Fibroblast of villous mesenchyme (primary cell): ENCODE data around the gene HNRNPA1. TPM values are rescaled to one million over a fixed set of nuclear protein-coding genes. Genes with fewer than 3 reads are reported as not detected.
"Not testable (repeated sequence)": the region's sequence is repeated elsewhere in the genome, so short reads cannot be mapped to it uniquely, and the experiment has no call there.

ENCODE experiments used
- DNase-seq: peaks from one replicate; pipeline ENCODE4 v3.0.0-alpha.2; 2010; ENCODE audit warnings: low read depth
- H3K4me3 ChIP-seq: 2 replicates; pipeline ENCODE4 v1.5.1; 2011; ENCODE audit warnings: low read depth, mild to moderate bottlenecking, low read length
- total RNA-seq: library from RNA; depleted of rRNA; stranded (reverse); fragments of >200 nt; gene quantifications from 2 replicates; pipeline ENCODE4 v1.2.3, GENCODE V29; 2012
- TF ChIP-seq, protein P1 (sequence below): IDR thresholded peaks from 2 replicates; pipeline ENCODE4 v1.5.1; 2012; ENCODE audit warnings: low read depth, mild to moderate bottlenecking, low read length; ENCODE audit not compliant: insufficient read depth

HNRNPA1 gene
- total RNA-seq = 242 and 251 TPM in 2 replicates

GRCh38 chr12:54280468-54281260 lies at the start of gene HNRNPA1:
Gene HNRNPA1 (plus strand): TSS chr12:54280726. CDS start chr12:54280808, 82 bp downstream.
- peak within 1 kb of the TSS; percentile 99 for H3K4me3 ChIP-seq
- DNase-seq = peak; percentile 100
- TF ChIP-seq, protein P1, sequence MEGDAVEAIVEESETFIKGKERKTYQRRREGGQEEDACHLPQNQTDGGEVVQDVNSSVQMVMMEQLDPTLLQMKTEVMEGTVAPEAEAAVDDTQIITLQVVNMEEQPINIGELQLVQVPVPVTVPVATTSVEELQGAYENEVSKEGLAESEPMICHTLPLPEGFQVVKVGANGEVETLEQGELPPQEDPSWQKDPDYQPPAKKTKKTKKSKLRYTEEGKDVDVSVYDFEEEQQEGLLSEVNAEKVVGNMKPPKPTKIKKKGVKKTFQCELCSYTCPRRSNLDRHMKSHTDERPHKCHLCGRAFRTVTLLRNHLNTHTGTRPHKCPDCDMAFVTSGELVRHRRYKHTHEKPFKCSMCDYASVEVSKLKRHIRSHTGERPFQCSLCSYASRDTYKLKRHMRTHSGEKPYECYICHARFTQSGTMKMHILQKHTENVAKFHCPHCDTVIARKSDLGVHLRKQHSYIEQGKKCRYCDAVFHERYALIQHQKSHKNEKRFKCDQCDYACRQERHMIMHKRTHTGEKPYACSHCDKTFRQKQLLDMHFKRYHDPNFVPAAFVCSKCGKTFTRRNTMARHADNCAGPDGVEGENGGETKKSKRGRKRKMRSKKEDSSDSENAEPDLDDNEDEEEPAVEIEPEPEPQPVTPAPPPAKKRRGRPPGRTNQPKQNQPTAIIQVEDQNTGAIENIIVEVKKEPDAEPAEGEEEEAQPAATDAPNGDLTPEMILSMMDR = no peak

- not testable (repeated sequence) for H3K4me3 ChIP-seq, DNase-seq
Measured at GRCh38 chr12:54231269-54231668, 49.3 kb upstream of the HNRNPA1 start.

DNA sequence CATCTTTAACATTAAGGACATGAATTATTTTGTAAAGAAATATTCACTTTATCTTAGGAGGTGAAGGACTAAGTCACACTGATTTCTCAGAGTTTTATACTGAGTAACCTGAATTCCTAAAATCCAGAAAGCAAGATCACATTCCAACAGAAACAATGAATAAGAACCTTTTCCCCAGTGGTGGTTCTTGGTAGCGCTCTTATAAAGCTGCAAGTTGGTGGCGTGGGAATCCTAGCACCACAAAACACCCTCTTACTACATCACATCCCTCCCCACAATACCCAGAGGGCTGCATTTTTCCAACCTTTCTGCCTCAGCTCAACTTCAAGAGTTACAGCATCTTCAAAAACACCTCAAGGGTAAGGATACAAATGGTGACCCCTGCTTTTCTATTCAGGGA lies 47.7 kb upstream of the HNRNPA1 start:
- TF ChIP-seq, protein P1 = peak; percentile 22
- no peak overlapping the region for H3K4me3 ChIP-seq
- peak; percentile 24 for DNase-seq

DNA sequence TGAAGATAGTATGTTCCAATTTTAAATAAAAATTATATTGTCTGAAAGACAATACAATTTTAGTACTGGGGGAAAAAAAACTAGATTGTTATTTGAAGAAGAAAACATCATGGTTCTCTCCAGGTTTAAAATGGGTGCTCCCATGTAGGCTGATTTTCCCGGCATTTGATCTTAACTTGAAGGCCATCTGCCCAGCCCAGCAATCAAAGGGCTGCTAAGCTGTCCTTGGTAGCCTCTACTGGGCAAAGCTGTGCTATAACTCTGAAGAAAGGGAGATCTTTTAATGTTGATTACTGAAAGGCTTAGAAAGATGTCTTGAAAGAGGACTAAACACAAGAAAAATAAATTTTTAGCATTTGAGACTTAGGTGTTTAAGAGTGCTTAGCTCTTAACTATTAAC lies 42.0 kb upstream of the HNRNPA1 start:
- H3K4me3 ChIP-seq = no peak overlapping the region
- no peak for DNase-seq
- TF ChIP-seq, protein P1 = no peak

DNA sequence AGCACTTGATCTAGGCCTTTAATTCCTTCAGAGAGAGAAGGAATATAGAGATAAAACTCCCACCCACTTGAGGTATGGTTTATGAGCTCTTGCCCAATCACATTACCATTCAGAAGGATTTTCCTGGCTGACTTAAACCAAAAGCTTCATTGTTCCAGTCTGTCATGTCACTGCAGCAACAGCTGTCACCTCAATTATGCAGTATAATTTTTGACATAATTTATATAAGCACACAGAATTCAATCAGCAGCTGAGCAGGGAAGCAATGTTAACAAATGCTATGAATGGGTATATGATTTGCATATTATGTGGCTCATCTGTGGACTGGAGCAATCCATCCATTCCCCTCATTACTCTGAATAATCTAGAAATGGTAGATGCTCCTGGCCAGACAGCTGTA lies 40.9 kb upstream of the HNRNPA1 start:
- TF ChIP-seq, protein P1 = no peak
- no peak for DNase-seq
- H3K4me3 ChIP-seq = no peak overlapping the region

GRCh38 chr12:54240129-54240528 lies 40.4 kb upstream of the HNRNPA1 start:
- DNase-seq = no peak
- TF ChIP-seq, protein P1 = no peak

DNA sequence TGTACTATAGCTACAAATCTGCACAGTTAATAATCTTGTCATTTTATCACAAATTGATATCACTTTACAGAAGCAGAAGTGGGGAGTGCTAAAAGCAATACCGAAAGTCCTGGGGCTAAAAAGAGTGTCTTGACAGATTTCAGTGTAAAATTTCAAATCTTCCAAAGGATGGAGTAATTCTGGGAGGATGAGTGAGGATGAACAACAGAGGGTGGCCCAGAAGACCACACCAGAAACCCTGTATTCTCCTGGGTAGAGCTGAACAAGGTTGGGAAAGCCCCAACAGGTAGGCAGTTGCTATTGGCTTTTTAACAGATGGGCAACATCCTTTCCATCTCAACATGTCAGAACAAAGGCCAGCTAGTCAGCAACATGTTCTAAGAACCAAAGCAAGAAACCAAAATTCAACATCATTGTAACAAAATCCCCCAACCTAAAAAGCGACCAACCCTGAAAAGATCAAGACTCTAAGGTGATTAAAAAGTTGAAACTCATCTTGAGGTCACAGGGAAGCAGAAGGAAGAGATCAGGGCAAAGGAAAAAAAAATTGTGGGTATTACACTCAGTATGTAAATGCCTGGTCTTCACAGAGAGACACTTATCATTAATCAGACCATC lies 39.4 kb upstream of the HNRNPA1 start:
- no peak for DNase-seq
- TF ChIP-seq, protein P1 = no peak
- H3K4me3 ChIP-seq = no peak overlapping the region

More at GRCh38 chr12:54240129-54240528, 40.4 kb upstream of the HNRNPA1 start:
- no peak overlapping the region for H3K4me3 ChIP-seq
